Renal cortical epithelial cell (primary cell): ENCODE data around the gene MSTO1. TPM values are rescaled to one million over a fixed set of nuclear protein-coding genes. Genes with fewer than 3 reads are reported as not detected.
A peak's percentile ranks its signal among the peaks of the same experiment; 100 is the strongest.
"Not testable (repeated sequence)": the region's sequence is repeated elsewhere in the genome, so short reads cannot be mapped to it uniquely, and the experiment has no call there.

Experiments used
- DNase-seq: peaks from one replicate; pipeline ENCODE4 v3.0.0-alpha.2; 2011; ENCODE audit warnings: low read depth
- total RNA-seq: library from RNA; depleted of rRNA; stranded (reverse); fragments of >200 nt; gene quantifications from 2 replicates; pipeline ENCODE4 v1.2.3, GENCODE V29; 2014

MSTO1 gene
- total RNA-seq, 1 donor from 2014 or later = 18.3 TPM

DNA sequence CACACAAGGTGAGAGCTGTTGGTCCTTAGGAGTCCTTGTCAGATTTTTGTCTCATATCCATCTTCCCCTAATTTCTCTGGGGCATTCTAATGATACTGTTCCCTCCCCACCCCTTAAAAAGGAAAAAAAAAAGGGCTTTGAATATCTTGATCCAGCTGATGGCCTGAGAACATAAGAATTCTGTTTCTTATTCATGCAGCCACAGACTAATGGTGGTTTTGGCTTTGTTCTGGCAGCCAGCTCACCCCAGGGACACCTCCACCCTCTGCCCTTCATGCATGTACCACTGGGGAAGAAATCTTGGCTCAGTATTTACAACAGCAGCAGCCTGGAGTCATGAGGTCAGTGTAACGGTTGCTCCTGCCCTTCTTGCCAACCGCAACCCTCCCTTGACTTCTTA, 3.2 kb downstream of the MSTO1 start:
- DNase-seq = not testable (repeated sequence)

DNA sequence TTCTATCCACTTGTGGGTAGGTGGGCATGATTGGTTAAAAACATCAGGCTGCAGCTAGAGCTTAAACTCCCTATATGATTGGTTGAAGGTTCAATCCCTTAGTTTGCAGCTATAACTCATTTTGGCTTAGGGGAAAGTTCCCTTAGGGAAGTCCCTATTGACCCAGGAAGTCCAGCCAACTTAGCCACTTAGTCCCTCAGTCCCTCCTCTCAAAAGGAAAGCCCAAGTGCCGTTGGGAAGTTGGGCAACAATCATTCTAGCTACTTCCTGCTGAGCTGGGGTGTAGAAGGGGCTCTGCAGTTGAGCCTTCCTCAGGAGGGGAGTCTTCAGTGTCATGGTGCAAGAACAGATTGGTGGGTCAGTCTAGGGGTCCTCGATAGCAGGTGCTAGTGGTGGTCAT, 12.2 kb downstream of the MSTO1 start:
- DNase-seq = no peak

DNA sequence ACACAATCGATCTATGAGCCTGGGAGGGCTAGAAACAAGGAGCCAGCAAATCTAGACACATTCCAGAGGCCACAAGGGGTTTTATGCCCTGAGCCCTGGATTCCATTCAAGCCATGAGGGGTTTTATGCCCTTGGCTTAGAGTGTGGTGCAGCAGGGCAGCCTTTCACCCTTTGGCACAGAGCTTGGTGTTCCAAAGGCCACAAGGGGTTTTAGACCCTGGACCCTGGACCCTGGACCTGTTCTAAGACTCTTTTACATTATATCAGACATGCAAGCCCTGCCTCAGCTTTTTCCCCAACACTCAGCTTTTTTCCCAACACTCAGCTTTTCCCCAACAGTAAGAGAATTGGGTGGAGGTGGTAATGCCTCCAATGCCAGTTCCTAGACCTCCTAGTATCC, 13.3 kb downstream of the MSTO1 start:
- no peak for DNase-seq

DNA sequence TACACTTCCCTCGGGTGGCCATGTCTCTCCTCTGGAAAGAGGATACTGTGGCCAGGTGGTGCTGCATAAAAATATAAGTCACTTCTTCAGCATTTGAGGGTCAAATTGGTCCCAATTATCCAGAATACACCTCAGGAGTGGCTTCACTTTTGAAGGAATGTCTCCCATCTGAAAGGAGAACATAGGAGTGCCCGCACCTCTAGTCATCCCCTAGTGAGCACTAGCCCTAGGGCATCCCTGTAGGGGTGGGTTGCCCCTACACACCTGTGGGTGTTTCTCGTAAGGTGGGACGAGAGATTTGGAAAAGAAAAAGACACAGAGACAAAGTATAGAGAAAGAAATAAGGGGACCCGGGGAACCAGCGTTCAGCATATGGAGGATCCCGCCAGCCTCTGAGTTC, 16.4 kb downstream of the MSTO1 start:
- DNase-seq = not testable (repeated sequence)

DNA sequence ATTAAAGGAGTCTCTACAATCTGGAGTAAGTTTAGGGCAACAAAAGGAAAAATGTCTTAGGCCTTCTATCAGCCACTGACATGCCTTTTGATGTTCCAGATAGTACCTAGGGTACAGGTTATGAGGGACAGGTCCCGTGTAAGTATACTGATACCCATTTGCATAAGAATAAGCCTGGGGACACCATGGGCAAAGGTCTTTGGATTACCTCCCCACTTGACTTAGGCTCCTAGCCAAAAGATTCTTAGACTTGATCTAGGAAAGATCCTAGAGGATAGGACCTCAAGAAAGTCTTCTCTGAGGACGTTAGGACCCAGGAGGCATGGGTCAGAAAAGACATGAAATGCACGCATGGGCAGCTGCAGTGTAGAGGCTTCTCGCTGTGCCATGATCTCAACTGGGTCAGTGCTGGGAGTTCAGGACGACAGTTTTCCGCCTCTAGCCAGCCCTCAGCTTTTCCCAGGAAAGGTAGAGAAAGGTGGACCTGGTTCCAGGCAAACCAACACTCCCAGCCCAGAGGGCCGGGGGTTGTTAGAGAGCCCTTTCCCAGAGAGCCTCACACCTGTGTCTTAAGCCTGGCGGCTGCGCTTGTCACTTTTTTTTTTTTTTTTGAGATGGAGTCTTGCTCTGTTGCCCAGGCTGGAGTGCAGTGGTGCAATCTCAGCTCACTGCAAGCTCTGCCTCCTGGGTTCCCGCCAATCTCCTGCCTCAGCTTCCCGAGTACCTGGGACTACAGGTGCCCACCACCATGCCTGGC, 26.6 kb downstream of the MSTO1 start:
- DNase-seq = no peak

DNA sequence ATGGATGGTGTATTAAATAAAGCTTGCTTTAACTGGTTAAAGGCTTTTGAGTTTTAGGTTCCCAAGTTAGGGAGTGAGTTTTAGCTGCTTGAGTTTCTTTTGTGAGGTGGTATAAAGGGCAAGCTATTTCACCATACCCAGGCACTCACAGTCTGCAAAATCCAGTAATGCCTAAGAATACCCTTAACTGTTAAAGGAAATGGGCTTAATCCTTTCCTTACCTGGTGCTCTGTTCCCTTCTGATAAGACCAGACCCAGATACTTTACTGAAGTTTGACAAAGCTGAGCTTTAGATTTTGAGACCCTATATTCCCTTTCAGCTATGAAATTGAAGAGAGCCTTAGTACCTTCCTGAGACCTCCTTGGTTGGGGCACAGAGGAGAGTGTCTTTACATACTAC, 30.3 kb downstream of the MSTO1 start:
- no peak for DNase-seq

DNA sequence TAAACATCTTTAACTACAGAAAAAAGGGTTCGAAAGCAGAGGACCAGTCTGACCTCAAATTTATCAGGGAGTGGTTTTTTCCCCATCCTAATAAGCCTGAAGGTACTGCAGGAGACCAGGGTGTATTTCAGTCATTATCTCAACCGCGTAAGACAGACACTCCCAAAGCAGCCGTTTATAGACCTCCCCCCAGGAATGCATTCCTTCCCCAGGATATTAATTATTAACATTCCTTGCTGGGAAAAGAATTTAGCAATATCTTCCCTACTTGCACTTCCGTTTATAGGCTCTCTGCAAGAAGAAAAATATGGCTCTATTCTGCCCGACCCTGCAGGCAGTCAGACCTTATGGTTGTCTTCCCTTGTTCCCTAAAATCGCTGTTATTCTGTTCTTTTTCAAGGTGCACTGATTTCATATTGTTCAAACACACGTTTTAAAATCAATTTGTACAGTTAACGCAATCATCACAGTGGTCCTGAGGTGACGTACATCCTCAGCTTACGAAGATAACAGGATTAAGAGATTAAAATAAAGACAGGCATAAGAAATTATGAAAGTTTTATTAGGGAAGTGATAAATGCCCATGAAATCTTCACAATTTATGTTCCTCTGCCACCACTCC, 32.7 kb downstream of the MSTO1 start:
- not testable (repeated sequence) for DNase-seq

DNA sequence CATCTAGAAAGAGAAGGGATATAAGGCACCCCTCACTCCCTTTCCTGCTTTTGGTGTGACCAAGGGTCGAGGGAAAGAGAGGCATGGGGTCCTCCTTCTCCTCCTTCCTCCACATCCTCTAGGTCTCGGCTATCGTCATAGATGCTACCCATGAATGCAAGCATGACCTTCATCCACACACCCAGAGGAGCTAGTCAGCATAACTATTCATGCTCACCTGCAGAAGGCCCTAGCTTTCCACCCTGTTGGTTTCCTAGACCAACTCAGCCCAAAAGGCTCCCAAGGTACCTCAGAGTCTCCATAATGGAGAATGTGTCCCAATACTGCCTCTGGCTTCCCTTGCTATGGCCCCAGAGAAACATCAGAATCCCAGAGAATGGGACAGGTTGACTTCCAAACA, 33.2 kb downstream of the MSTO1 start:
- no peak for DNase-seq

DNA sequence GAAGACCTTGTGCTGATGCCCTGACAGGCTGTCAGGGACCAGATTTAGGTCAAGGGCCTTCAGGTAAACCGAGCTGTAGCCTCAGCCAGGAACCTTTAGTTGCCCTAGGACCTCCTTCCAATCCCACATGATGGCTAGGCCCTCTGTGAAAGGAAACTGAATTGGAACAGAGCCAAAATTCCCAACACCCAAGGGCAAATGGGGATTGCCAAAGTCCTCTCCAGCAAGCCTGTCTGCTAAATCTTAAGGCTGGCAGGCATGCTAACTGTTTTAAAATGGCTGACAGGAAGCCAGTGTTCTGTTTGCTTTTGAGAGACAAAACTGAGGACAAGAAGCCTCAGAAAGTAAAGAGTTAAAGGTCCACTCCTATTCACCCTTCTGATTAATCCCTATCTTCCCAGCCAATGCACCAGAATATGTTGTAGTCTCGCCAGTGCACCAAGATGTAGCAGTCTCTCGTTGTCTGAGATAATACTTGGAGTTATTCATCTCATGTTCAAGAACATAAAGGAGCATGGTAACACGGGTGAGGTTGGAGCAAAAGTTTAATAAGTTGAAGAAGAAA, 35.1 kb downstream of the MSTO1 start:
- DNase-seq = no peak

DNA sequence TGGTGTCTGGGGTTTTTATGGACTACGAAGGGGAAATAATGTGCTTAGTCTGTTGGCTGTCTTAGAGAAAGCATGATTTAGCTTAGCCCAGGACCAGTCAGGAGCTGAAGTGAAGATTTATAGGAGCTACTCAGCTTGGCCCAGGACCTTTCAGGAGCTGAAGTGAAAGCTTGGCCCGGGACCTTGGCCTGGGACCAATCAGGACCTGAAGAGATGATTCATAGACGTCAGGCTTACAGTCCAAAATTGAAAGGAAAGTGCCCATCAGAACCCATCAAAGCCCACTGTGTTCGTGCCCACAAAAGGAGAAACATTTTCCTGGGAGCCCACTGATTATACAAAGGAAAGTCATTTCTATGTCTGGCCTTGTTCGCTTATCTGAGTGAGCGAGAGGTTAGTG, 35.6 kb downstream of the MSTO1 start:
- DNase-seq = no peak

DNA sequence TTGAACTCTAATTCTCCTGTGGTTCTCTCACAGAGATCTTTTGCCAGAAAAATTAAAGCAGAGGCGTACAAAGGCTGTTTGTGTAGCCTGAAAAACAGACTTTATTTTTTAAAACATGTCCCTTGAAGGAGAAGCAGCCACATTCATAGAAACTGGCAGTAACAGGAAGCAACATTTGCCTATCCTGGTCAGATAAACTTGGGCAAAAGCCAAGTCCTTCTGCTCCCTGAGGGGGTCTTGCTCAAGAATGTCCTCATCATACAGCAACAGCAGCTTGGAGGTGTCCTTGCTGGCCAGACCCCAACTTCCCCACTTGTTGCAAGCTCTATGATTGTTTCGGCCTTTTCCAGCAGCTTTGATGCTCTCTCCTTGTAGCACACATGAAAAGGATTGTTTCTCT, 36.3 kb downstream of the MSTO1 start:
- DNase-seq = no peak

DNA sequence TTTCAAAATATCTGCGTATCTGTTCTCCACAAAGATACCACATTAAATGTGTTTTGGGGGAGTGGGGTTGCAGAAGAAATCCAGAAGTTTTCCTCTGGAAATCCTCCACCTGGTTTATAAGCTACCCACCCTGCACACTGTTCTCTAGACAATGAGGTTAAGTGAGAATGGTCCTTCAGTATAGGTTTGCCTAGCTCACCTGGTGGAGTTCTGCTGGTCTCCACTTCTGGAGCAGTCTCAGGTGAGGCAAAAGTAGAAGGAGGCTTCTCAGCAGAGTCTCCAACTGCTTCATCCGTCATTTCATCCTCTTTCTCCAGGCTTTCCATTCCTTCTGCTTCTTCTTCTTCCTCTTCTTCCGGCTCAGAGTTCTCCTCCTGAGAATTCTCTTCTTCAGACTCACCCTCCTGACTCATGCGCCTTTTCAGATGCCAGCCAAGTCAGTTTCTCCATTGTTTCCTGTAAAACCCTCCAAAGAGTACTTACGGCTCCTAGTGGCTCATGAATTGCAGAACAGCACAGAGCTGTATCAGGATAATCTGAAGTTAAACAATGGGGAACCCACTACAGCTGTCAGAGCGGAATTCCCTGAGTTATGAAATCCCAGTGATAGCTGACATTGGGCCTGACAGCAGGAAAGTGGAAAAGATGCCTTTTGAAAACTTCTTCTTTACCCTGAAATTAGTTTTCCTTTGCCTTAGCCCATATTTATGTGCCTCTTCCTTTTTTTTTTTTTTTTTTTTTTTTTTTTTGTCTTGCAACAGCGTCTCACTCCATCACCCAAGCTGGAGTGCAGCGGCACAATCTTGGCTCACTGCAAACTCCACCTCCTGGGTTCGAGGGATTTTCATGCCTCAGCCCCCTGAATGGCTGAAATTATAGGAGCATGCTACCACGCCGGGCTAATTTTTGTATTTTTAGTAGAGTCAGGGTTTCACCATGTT, 38.5 kb downstream of the MSTO1 start:
- DNase-seq = peak; percentile 93

DNA sequence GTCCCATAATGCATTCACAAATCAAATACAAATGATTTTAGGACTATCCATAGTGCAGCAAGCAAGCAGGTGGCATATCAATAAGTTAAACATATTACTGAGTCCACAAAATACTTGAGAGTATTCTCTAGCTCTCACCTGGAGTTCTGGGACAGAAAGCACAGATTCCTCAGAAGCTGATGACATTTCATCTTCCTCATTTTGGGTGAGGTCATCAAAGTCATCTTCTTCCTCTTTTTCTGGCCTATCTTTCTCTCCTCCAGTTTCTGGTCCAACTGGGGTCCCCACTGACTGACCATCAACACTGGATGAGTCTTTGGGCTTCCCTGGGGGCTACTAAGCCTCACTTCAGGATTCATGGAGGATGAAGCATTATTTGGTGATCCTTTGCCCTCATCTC, 39.7 kb downstream of the MSTO1 start:
- no peak for DNase-seq

DNA sequence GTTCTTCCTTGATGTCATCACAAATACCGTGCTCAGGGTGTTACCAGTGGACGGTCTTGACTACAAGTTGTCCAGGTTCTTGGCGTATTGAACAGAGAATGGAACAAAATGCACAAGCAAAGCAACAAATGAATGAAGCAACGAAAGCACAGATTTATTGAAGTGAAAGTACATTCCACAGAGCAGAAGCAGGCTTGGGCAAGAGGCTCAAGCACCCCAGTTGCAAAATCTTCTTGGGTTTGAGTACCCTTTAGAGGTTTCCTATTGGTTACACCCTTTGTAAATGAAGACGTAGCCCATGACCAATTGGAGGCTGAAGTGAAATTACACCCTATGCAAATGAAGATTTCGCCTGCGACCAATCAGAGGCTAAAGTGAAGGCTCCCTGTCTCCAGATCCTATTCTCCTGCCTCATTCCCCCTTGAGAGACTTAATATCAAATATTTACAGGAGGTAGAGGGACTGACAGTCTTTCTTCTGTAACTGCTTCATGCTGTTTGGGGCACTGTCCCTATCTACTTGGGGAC, 40.3 kb downstream of the MSTO1 start:
- no peak for DNase-seq

DNA sequence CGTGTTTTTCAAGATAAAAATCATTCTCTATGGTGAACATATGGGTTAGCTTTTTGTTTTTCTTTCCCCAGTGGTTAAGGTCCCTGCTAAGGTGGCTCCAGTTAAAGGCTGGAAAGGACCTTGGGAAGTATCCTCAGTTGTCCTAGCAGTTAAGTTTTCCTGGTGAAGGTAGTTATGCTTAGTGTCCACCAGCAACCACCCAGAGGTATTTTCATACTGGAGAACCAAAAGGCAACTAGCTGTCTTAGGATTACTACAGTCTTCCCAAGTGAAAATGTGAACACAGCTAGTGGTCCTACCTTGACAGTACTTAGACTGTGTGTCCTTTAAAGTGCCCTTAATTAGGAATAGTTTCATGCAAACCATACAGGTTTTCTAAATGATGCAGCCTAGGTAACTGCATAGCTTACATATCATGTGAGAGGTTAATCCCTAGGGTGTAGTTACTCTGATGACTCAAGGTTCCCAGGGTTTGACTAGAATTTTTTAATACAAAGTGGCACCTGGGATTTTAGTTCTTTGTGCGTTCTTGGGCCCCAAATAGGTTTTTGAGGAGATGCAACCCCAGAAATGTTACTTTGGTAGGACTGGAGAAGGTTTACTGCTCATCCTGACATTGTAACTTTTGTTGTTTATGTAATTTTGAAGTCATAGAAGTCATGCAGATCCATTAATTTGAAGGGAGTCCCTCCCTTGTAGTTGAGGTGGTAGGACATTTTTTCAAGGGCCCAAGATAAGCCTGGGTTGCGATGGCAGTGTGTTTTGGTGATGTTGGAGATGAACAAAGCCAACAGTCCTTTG, 42.0 kb downstream of the MSTO1 start:
- no peak for DNase-seq

DNA sequence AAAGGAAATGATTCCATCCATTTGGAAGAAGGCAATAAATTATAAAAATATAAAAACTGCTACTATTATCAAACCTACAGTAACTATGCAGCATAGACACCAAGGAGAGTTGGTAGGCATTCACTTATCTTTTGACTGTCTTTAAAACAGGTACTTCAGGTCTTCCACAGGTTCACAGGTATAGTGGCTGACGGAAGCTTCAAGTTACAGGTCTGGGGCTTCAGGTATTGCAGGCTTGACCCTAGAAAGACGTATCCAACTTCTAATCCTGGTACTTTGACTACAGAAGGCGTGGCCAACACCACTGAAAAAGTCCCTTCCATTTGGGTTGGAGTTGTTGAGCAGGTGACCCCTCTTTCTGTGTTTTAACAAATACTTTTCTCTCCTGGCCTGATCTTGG, 42.9 kb downstream of the MSTO1 start:
- no peak for DNase-seq

DNA sequence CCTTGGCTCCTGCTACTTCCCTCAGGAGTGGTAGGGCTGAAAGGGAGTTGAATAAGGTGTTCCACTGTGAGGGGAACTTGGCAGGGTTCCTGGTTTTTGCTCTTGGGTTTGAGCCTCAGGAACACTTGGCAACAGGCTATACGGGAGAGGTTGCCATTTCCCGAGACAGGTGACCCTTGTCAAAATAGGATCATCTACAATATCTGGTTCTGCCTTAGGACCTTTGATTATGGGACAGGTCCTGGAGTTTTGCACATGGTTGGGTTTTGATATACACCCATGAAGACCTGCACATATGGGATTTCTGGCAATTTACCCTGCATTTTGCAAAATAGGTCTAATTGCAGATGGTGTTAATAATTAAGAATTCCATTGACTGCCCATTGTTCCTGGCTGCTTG, 47.4 kb downstream of the MSTO1 start:
- no peak for DNase-seq

DNA sequence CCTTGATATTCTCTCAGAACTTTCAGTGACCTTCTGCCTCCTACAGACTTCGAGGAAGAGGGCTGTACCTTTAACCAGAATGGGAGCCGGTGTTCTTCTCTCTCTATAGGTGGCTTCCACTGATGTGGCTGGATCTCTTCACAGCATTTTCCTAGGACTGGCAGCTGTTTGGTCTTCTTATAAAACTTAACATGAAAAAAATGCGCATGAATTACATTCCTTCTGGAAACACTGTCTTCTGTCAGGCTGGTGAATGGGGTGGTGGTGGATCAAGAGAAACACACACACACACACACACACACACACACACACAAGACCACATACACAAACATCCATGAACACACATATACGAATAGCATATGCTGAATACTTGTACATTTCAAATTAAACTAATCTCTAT, 51.2 kb downstream of the MSTO1 start:
- DNase-seq = not testable (repeated sequence)
